Panc1 (cell line): ENCODE data around the gene IQCH. TPM values are rescaled to one million over a fixed set of nuclear protein-coding genes. Genes with fewer than 3 reads are reported as not detected.

ENCODE experiments used
- ATAC-seq: fragments of 200-7000 bp; cut with Tn5 transposase; 2 replicates; pipeline ENCODE4 v1.9.1; 2020; ENCODE audit warnings: mild to moderate bottlenecking, moderate library complexity
- BruUV-seq: library from RNA; stranded (reverse); fragments of 400-500 nt; replicated peaks from 2 replicates; lab custom pipeline; 2021; lab: Mats Ljungman, UMichigan
- CTCF ChIA-PET: fragments of 300-600 bp; sonication (Branson Sonifier 250); formaldehyde crosslinking; loops from one replicate; lab custom pipeline; 2022; ENCODE audit warnings: antibody characterized with exemption; lab: Charles Lee
- POLR2A ChIA-PET: fragments of 300-600 bp; sonication (Branson Sonifier 250); formaldehyde crosslinking; loops from one replicate; lab custom pipeline; 2022; ENCODE audit warnings: antibody characterized with exemption; lab: Charles Lee
- DNase-seq: peaks from one replicate; pipeline ENCODE4 v3.0.0-alpha.2; 2010; ENCODE audit warnings: low read depth, low spot score
- H3K27ac ChIP-seq: 2 replicates; pipeline ENCODE4 v1.5.1; 2011; ENCODE audit warnings: mild to moderate bottlenecking, low read length, inconsistent platforms
- H3K27me3 ChIP-seq: fragments of 200-500 bp; sonication (Bioruptor generic); 2 replicates; pipeline ENCODE4 v1.6.0; 2014; ENCODE audit warnings: low read length, inconsistent platforms; ENCODE audit not compliant: control insufficient read depth, insufficient read depth
- H3K36me3 ChIP-seq: fragments of 200-500 bp; sonication (Bioruptor generic); 2 replicates; pipeline ENCODE4 v1.5.1; 2014; ENCODE audit warnings: inconsistent platforms, mild to moderate bottlenecking, low read length, moderate library complexity; ENCODE audit not compliant: control insufficient read depth, insufficient read depth
- H3K4me1 ChIP-seq: 2 replicates; pipeline ENCODE4 v1.5.1; 2011; ENCODE audit warnings: inconsistent platforms, mild to moderate bottlenecking, low read length, moderate library complexity; ENCODE audit not compliant: control insufficient read depth, insufficient read depth
- H3K4me3 ChIP-seq, 2 experiments: 2 replicates each; pipeline ENCODE4 v1.5.1; 2011 to 2012; ENCODE audit warnings: low read depth in 2 of 2, low read length in 2 of 2, mild to moderate bottlenecking in 2 of 2, inconsistent platforms in 1 of 2, moderate library complexity in 1 of 2
- H3K9me3 ChIP-seq: fragments of 200-500 bp; sonication (Bioruptor generic); 2 replicates; pipeline ENCODE4 v1.5.1; 2014; ENCODE audit warnings: low read depth, mild to moderate bottlenecking, inconsistent platforms, low read length, moderate library complexity; ENCODE audit not compliant: control insufficient read depth, insufficient read depth
- POLR2AphosphoS5 ChIP-seq: IDR thresholded peaks from 2 replicates; pipeline ENCODE4 v1.6.1; 2012; ENCODE audit warnings: mild to moderate bottlenecking, low read depth, low read length, moderate library complexity
- SIN3A ChIP-seq: IDR thresholded peaks from 2 replicates; pipeline ENCODE4 v1.6.1; 2012; ENCODE audit warnings: low read depth, mild to moderate bottlenecking, low read length, moderate library complexity, borderline replicate concordance; ENCODE audit not compliant: insufficient read depth
- TCF7L2 ChIP-seq: IDR thresholded peaks from 2 replicates; pipeline ENCODE4 v1.6.1; 2011; ENCODE audit warnings: mild to moderate bottlenecking, low read depth, low read length, inconsistent platforms
- in situ Hi-C: cut with HindIII; loops from 2 replicates; pipeline ENCODE4 v1.10.0; 2016; ENCODE audit warnings: low sequenced_read_pairs, low pct_unique_long_range_greater_than_20kb
- intact Hi-C: fragments of 100-400 bp; cut with micrococcal nuclease; formaldehyde crosslinking; loops from one replicate; pipeline ENCODE4 v1.10.0; 2022; ENCODE audit not compliant: unreplicated experiment
- total RNA-seq: library from RNA; stranded (reverse); gene quantifications from one replicate; pipeline ENCODE4 v1.2.1, GENCODE V29; 2021; ENCODE audit not compliant: unreplicated experiment
- TF ChIP-seq, protein P1 (sequence below), 2 experiments: IDR thresholded peaks; 2 replicates each; pipeline ENCODE4 v1.6.1; 2011 to 2012; ENCODE audit warnings: low read depth in 2 of 2, control low read depth in 1 of 2, low read length in 1 of 2, mild to moderate bottlenecking in 1 of 2, moderate library complexity in 1 of 2; ENCODE audit not compliant: insufficient read depth in 1 of 2
- TF ChIP-seq, protein P2 (sequence below): fragments of 450-650 bp; IDR thresholded peaks from 2 replicates; pipeline ENCODE4 v1.5.1; 2017; ENCODE audit warnings: mild to moderate bottlenecking

The IQCH gene
- total RNA-seq, 1 experiment from 2014 or later = 3.9 TPM

GRCh38 chr15:67547064-67547463 lies 292.5 kb downstream of the IQCH start:
- intact Hi-C loops (no loop called here), in situ Hi-C loops (no loop called here)
- H3K4me1 ChIP-seq = peaks cover 23% of the 10 kb centered on the region
- CTCF ChIA-PET = interaction anchor here (0.5 to 0.7 kb wide), 2 partner anchors 21 to 27 kb away, joined by 3 to 8 read pairs; no protein-coding TSS in a partner anchor
- no peak for ATAC-seq
- no peaks in the 10 kb centered on the region for H3K27me3 ChIP-seq
- DNase-seq = no peak
- no peaks in the 10 kb centered on the region; the same call in 1 of the 2 replicates for H3K36me3 ChIP-seq
- H3K27ac ChIP-seq = no peak overlapping the region
- POLR2A ChIA-PET = interaction anchor here (0.6 kb wide), 1 partner anchor 62 kb away, joined by 7 read pairs; no protein-coding TSS in a partner anchor
- H3K4me3 ChIP-seq = no peak overlapping the region
- TF ChIP-seq SIN3A (no peak), TCF7L2 (no peak), POLR2AphosphoS5 (no peak)
- TF ChIP-seq, protein P1, sequence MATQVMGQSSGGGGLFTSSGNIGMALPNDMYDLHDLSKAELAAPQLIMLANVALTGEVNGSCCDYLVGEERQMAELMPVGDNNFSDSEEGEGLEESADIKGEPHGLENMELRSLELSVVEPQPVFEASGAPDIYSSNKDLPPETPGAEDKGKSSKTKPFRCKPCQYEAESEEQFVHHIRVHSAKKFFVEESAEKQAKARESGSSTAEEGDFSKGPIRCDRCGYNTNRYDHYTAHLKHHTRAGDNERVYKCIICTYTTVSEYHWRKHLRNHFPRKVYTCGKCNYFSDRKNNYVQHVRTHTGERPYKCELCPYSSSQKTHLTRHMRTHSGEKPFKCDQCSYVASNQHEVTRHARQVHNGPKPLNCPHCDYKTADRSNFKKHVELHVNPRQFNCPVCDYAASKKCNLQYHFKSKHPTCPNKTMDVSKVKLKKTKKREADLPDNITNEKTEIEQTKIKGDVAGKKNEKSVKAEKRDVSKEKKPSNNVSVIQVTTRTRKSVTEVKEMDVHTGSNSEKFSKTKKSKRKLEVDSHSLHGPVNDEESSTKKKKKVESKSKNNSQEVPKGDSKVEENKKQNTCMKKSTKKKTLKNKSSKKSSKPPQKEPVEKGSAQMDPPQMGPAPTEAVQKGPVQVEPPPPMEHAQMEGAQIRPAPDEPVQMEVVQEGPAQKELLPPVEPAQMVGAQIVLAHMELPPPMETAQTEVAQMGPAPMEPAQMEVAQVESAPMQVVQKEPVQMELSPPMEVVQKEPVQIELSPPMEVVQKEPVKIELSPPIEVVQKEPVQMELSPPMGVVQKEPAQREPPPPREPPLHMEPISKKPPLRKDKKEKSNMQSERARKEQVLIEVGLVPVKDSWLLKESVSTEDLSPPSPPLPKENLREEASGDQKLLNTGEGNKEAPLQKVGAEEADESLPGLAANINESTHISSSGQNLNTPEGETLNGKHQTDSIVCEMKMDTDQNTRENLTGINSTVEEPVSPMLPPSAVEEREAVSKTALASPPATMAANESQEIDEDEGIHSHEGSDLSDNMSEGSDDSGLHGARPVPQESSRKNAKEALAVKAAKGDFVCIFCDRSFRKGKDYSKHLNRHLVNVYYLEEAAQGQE (IDR thresholded peaks at IDR 0.05; ENCODE audit: insufficient read depth in 1 of 2, low read depth in 2 of 2, low read length in 1 of 2) = no peak
- TF ChIP-seq, protein P2, sequence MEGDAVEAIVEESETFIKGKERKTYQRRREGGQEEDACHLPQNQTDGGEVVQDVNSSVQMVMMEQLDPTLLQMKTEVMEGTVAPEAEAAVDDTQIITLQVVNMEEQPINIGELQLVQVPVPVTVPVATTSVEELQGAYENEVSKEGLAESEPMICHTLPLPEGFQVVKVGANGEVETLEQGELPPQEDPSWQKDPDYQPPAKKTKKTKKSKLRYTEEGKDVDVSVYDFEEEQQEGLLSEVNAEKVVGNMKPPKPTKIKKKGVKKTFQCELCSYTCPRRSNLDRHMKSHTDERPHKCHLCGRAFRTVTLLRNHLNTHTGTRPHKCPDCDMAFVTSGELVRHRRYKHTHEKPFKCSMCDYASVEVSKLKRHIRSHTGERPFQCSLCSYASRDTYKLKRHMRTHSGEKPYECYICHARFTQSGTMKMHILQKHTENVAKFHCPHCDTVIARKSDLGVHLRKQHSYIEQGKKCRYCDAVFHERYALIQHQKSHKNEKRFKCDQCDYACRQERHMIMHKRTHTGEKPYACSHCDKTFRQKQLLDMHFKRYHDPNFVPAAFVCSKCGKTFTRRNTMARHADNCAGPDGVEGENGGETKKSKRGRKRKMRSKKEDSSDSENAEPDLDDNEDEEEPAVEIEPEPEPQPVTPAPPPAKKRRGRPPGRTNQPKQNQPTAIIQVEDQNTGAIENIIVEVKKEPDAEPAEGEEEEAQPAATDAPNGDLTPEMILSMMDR = no peak
- no TSS peak for BruUV-seq
- no peaks in the 10 kb centered on the region for H3K9me3 ChIP-seq

- ATAC-seq (no peak), DNase-seq (no peak)
- H3K9me3 ChIP-seq = no peaks in the 10 kb centered on the region
- in situ Hi-C loops = no loop called here
- H3K36me3 ChIP-seq = no peaks in the 10 kb centered on the region; the same call in 1 of the 2 replicates
- intact Hi-C loops = no loop called here
- H3K27ac ChIP-seq = peak overlapping the region; percentile 41; the same call in 1 of the 2 replicates
- peaks cover 23% of the 10 kb centered on the region for H3K4me1 ChIP-seq
- TF ChIP-seq SIN3A (no peak), POLR2AphosphoS5 (no peak), TCF7L2 (no peak)
- TF ChIP-seq, protein P2 = no peak
- TF ChIP-seq, protein P1 (IDR thresholded peaks at IDR 0.05; ENCODE audit: insufficient read depth in 1 of 2, low read depth in 2 of 2, low read length in 1 of 2) = no peak
- CTCF ChIA-PET = no interaction called here
- BruUV-seq = no TSS peak
- POLR2A ChIA-PET = no interaction called here
- H3K4me3 ChIP-seq = no peak overlapping the region
- no peaks in the 10 kb centered on the region for H3K27me3 ChIP-seq
Measured at GRCh38 chr15:67547836-67548235, 293.2 kb downstream of the IQCH start.
